IgD-negative memory B cell (primary cell): ENCODE data around the gene MED15. TPM values are rescaled to one million over a fixed set of nuclear protein-coding genes. Genes with fewer than 3 reads are reported as not detected.
A peak's percentile ranks its signal among the peaks of the same experiment; 100 is the strongest.

Source experiments
- H3K27ac Mint-ChIP-seq, 3 donors: one replicate each; pipeline ENCODE4 v1.8.0; 2020 to 2022; ENCODE audit warnings: mild to moderate bottlenecking in 3 of 3, mixed read lengths in 3 of 3, moderate library complexity in 1 of 3
- H3K27me3 Mint-ChIP-seq: one replicate; pipeline ENCODE4 v1.8.0; 2021; ENCODE audit warnings: mixed read lengths
- H3K36me3 Mint-ChIP-seq: one replicate; pipeline ENCODE4 v1.8.0; 2020; ENCODE audit warnings: mild to moderate bottlenecking, mixed read lengths
- H3K4me1 Mint-ChIP-seq, 3 donors: one replicate each; pipeline ENCODE4 v1.8.0; 2020 to 2022; ENCODE audit warnings: mixed read lengths in 3 of 3, mild to moderate bottlenecking in 1 of 3
- H3K4me3 Mint-ChIP-seq, 4 donors: one replicate each; pipeline ENCODE4 v1.8.0; 2020 to 2022; ENCODE audit warnings: mild to moderate bottlenecking in 4 of 4, mixed read lengths in 4 of 4, moderate library complexity in 3 of 4
- H3K9me3 Mint-ChIP-seq, 3 donors: one replicate each; pipeline ENCODE4 v1.8.0; 2020 to 2021; ENCODE audit warnings: mixed read lengths in 3 of 3, mild to moderate bottlenecking in 1 of 3
- polyA plus RNA-seq: library from polyadenylated mRNA; unstranded; fragments of 300-500 nt; fragmentation: Illumina TruSeq; gene quantifications from one replicate; pipeline ENCODE4 v1.2.3, GENCODE V29; 2021

MED15 gene
- polyA plus RNA-seq, 1 donor from 2014 or later, result 50.2 TPM

DNA sequence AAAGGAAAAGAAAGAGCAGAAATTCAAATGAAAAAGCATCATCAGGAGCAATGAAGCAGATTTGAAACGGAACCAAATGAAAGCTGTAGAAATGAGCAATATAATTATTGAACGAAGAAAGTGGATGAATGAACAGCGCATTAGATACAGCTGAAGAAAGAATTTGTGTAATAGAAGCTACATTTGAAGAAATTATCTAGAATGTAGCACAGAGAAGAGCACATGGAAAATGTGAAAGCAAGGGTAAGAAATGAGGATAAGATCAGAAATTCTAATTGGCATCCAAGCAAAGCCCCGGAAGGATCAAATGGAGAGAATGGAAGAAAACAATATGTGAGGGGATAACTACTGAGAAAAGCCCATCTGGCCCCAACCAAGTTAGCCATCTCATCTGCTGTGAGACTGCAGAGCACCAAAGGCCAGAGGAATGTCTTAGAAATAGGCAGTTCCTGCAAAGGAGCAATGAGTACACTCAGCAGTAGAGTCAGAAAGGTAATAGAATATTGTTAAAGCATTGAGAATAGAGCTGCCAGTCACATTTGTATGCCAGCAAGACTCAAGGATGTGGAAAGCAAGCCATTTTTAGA is 51.9 kb downstream of the MED15 start:
- Mint-ChIP-seq H3K4me3 (no peak overlapping the region), H3K9me3 (peaks cover 0 to 2% (median 0%) of the 10 kb centered on the region in 3 donors), H3K27ac (no peak overlapping the region), H3K4me1 (peaks cover 11 to 14% (median 12%) of the 10 kb centered on the region in 3 donors), H3K36me3 (peaks cover 10% of the 10 kb centered on the region), H3K27me3 (no peaks in the 10 kb centered on the region)

DNA sequence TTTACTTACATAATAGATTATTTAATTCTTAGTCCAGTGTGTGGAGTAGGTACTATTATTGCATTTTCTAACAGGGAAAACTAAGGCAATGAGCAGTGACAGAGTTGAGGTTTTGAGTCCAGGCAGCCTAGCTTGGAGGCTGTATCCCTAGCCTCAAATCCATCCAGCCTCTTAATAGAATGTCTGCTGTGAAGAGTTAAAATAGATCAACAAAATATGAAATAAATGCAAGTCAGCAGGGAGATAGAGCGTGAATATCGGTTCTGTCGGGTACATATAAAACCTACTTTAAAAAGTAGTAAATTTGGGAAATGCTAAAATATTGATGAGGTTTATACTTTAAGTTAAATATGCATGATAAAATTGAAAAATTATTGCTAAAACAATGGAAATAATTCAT is 53.3 kb downstream of the MED15 start:
- Mint-ChIP-seq H3K4me3 (no peak overlapping the region), H3K9me3 (peaks cover 0 to 2% (median 0%) of the 10 kb centered on the region in 3 donors), H3K4me1 (peaks cover 11 to 16% (median 12%) of the 10 kb centered on the region in 3 donors), H3K27me3 (no peaks in the 10 kb centered on the region), H3K36me3 (peaks cover 10% of the 10 kb centered on the region), H3K27ac (no peak overlapping the region)

DNA sequence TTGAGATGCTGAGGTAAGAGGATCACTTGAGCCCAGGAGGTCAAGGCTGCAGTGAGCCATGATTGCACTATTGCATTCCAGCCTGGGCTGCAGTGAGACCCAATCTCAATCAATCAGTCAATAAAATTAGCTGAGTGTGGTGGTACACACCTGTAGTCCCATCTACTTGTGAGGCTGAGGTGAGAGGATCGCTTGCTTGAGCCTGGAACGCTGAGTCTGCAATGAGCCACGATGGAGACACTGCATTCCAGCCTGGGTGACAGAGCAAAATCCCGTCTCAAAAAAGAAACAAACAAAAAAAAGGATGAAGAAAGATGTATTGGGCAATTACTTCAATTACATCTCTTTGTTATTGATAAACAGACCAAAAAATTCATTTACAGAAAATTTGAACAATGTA is 54.5 kb downstream of the MED15 start:
- peak overlapping the region in 1 of 3 donors; percentile 84 for H3K27ac Mint-ChIP-seq
- peaks cover 10% of the 10 kb centered on the region for H3K36me3 Mint-ChIP-seq
- peaks cover 6 to 12% (median 7%) of the 10 kb centered on the region in 3 donors for H3K4me1 Mint-ChIP-seq
- no peaks in the 10 kb centered on the region for H3K27me3 Mint-ChIP-seq
- H3K9me3 Mint-ChIP-seq, result peaks cover 0 to 2% (median 0%) of the 10 kb centered on the region in 3 donors
- no peak overlapping the region for H3K4me3 Mint-ChIP-seq

DNA sequence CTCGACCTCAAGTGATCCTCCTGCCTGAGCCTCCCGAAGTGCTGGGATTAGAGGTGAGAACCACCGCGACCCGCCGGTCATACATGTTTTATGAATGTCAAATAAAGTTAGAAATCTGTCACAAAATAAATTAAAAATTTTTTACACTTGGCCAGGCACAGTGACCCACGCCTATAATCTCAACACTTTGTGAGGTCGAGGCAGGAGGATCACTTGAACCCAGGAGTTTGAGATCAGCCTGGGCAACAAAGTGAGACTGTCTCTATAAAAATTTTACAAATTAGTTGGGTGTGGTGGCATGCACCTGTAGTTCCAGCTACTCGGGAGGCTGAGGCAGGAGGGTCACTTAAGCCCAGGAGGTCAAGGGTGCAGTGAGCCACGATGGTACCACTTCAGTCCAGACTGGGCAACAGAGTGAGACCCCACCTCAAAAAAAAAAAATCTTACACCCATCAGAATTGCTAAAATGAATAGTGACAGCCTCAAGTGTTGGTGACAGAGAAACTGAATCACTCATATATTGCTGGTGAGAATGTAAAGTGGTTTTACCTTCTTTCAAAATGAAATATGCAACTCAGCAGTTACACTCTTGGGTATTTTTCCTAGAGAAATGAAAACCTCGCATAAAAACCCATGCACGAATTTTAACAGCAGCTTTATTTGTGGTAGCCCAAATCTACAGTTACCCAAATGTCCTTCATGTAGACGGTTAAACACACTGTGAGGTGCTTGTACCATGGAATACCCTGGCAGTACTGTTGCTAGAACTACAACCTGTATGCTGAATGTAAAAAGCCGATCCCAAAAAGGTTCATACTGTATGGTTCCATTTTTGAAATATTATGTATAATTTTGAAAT is 55.4 kb downstream of the MED15 start:
- Mint-ChIP-seq H3K27me3 (no peaks in the 10 kb centered on the region), H3K4me3 (no peak overlapping the region), H3K4me1 (peaks cover 0 to 8% (median 2%) of the 10 kb centered on the region in 3 donors), H3K27ac (no peak overlapping the region), H3K36me3 (peaks cover 10% of the 10 kb centered on the region), H3K9me3 (peaks cover 0 to 2% (median 0%) of the 10 kb centered on the region in 3 donors)

DNA sequence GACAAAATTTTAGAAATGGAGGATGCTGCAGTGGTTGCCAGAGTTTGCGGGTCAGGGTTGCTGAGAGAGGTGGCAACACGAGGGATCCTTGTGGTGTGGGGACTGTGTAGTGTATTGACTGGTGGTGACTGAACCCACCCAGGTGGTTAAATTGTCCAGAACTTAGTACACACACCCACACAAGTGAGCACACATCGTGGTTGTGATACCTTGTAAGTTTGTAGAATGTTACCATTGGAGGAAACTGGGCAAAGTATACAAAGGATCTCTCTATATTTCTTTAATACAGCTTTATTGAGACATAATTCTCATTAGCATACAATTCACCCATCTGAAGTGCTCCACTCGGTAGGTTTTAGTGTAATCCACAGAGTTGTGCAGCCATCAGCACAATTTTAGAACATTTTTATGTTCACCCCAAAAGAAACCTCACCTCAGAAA is 56.1 kb downstream of the MED15 start:
- Mint-ChIP-seq H3K9me3 (peaks cover 0 to 2% (median 0%) of the 10 kb centered on the region in 3 donors), H3K4me3 (no peak overlapping the region), H3K4me1 (peaks cover 0 to 9% (median 2%) of the 10 kb centered on the region in 3 donors), H3K36me3 (peaks cover 8% of the 10 kb centered on the region), H3K27me3 (no peaks in the 10 kb centered on the region), H3K27ac (no peak overlapping the region)

DNA sequence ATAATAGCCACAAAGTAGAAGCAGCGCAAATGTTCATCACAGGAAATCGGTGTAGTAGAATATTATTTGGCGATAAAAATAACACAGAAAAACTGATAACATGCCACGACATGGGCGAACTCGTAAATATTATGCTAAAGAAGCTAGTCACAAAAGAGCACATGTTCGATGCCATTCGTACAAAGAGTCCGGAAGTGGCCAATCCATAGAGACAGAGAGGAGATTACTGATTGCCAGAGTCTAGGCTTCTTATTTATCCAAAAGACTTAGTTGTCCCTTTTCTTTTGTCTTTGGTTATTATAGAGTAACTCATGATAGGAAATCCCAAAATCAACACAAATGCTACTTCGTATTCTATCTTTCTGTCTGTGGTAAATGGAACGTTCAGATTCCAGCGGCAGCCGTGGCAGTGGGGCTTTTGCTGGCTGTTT is 56.5 kb downstream of the MED15 start:
- Mint-ChIP-seq H3K4me3 (peak overlapping the region in 1 of 4 donors; percentile 67), H3K4me1 (peaks cover under 1 to 9% (median 5%) of the 10 kb centered on the region in 3 donors), H3K27ac (peak overlapping the region in 2 of 3 donors; percentile 33 to 68), H3K9me3 (peaks cover 0 to under 1% (median 0%) of the 10 kb centered on the region in 3 donors), H3K27me3 (no peaks in the 10 kb centered on the region), H3K36me3 (peaks cover 4% of the 10 kb centered on the region)

DNA sequence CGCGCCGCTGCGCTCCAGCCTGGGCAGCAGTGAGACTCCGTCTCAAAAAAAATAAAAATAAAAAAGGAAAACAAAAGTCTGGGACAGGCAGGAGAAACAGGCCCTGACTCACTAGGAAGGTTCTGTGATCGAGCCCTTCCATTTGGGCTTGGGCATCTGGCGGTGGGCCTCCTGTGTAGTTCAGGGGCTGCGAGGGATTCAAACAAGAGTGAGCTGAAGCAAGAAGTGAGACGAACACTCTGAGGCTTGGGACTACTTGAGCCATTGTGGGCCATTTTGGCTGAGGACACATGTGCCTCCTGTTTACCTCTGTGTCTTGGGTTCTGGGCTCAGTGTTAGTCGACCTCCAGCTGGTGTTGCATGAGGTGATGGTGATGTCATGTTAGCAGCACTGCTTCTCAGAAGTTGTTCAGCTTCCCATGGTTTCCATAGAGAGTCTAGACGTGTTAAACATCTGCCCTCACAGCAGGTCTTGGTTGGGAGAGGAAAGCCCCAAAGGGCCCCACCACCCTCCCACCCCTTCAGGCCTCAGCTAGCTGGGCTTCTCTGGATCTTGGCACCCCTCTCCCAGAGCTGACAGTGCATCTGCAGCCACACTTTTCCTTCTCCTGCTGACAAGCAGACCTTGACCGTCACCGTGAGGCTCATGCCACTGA is 57.8 kb downstream of the MED15 start:
- Mint-ChIP-seq H3K27ac (peak overlapping the region in 1 of 3 donors; percentile 53), H3K27me3 (no peaks in the 10 kb centered on the region), H3K4me1 (peaks cover 8 to 14% (median 11%) of the 10 kb centered on the region in 3 donors), H3K36me3 (no peaks in the 10 kb centered on the region), H3K4me3 (no peak overlapping the region), H3K9me3 (no peaks in the 10 kb centered on the region)

DNA sequence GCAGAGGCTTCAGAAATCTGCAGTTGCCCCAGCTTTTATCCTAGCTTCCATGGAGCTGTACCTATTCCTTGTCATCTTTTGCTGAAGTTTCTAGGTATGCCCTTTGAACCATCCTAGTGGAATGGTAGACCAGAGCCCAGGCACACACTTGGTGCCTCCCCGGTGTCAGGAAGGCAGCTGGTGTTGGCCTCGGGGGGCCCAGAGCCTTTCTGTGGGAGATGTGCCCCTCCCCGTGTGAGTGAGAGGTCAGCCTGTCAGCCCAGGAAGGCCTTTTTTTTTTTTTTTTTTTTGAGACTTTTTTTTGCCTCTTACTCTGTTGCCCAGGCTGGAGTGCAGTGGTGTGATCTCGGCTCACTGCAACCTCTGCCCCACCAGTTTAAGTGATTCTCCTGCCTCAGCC is 58.4 kb downstream of the MED15 start:
- no peaks in the 10 kb centered on the region for H3K36me3 Mint-ChIP-seq
- no peaks in the 10 kb centered on the region for H3K9me3 Mint-ChIP-seq
- no peak overlapping the region for H3K4me3 Mint-ChIP-seq
- no peak overlapping the region for H3K27ac Mint-ChIP-seq
- no peaks in the 10 kb centered on the region for H3K27me3 Mint-ChIP-seq
- H3K4me1 Mint-ChIP-seq, result peaks cover 8 to 14% (median 11%) of the 10 kb centered on the region in 3 donors

DNA sequence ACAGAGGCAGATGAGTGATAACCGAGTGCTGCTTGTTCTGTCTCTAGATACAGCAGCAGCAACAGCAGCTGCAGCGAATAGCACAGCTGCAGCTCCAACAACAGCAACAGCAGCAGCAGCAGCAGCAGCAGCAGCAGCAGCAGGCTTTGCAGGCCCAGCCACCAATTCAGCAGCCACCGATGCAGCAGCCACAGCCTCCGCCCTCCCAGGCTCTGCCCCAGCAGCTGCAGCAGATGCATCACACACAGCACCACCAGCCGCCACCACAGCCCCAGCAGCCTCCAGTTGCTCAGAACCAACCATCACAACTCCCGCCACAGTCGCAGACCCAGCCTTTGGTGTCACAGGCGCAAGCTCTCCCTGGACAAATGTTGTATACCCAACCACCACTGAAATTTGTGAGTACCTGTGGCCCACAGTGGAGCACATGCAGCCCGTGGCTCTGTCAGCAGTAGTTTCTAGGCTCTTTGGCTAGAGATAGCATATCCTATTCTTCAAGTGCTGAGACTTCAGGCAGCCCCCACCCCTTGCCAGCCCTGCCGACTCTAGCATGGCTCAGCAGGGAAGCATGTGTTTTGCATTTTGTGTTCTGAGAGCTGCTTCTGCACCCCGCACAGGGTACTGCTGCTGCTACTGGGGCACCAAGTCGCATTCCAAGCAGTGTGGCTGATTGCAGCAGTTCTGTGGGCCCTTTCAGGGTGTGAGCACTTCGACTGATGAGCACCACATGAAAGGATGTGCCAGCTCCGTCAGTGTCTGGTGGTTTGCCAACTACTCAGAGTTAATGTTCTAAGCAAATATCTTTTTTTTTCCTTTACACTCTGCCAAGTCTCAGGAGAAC is 59.2 kb downstream of the MED15 start:
- Mint-ChIP-seq H3K27ac (peak overlapping the region in 2 of 3 donors; percentile 65 to 73), H3K27me3 (no peaks in the 10 kb centered on the region), H3K36me3 (no peaks in the 10 kb centered on the region), H3K4me1 (peaks cover 10 to 16% (median 11%) of the 10 kb centered on the region in 3 donors), H3K9me3 (no peaks in the 10 kb centered on the region), H3K4me3 (no peak overlapping the region)

DNA sequence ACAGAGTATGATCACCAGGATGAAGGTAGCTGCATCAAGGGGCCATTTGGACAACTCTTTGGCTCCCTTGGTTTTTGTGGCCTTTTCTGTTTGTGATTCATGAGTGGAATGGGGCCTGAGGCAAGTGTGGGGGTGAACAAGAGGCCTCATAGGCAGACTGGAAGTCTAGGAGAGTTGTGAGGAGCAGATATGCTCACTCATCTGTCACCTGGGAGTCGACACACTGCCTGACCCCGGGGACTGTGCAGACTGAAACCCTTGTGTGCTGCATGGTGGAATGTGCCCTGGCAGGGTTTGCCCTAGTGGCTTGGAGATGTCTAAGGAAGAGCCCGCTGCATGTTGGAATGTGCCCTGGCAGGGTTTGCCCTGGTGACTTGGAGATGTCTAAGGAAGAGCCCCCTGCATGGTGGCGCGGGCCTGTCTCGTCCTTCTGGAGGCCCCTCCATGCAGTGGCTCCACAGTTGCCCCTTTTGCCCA is 60.0 kb downstream of the MED15 start:
- Mint-ChIP-seq H3K4me3 (no peak overlapping the region), H3K36me3 (no peaks in the 10 kb centered on the region), H3K27me3 (no peaks in the 10 kb centered on the region), H3K9me3 (no peaks in the 10 kb centered on the region), H3K27ac (peak overlapping the region; percentile 63 to 73 (median 65)), H3K4me1 (peaks cover 11 to 16% (median 12%) of the 10 kb centered on the region in 3 donors)

DNA sequence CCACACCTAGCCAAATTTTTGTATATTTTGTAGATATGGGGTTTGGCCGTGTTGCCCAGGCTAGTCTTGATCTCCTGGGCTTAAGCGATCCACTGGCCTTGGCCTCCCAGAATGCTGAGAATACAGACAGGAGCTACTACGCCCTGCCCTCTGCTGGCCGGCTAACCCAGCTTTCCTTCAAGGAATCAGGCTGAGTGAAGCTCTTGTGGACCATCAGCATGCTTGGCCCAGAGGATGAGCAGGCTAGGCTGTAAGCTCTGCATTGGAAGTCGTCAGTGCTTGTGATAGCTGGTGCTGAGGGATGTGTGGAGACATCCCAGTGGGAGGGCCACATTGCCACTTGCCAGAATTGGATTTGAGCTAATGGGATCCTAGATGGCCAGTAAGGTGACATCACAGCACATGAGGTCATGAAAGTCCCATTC is 60.6 kb downstream of the MED15 start:
- Mint-ChIP-seq H3K4me1 (peaks cover 11 to 16% (median 12%) of the 10 kb centered on the region in 3 donors), H3K36me3 (no peaks in the 10 kb centered on the region), H3K4me3 (no peak overlapping the region), H3K27me3 (no peaks in the 10 kb centered on the region), H3K9me3 (no peaks in the 10 kb centered on the region), H3K27ac (no peak overlapping the region)

DNA sequence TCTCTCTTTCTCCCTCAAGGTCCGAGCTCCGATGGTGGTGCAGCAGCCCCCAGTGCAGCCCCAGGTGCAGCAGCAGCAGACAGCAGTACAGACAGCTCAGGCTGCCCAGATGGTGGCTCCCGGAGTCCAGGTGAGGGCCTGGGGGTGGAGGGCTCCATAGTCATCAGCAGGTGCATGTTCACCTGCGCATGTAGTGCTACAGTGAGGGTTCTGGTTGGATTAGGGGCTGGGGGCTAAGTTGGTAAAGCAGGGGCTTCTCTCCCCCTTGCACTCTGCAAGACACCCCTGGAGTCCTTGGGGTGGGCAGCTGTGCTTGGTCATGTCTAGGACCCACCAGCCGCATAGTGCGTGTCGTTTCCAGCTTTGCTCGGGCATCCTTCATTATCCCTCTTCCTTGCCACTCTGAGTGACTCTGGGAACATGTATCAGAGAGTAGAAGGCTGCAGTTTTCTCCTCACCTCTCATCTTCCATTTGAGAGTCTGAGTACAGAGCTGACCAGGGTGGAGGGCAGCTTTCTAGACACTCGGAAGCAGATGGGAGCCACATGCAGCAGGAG is 61.2 kb downstream of the MED15 start:
- Mint-ChIP-seq H3K4me3 (peak overlapping the region in 1 of 4 donors; percentile 12), H3K4me1 (peaks cover 11 to 16% (median 12%) of the 10 kb centered on the region in 3 donors), H3K27me3 (no peaks in the 10 kb centered on the region), H3K36me3 (peaks cover 2% of the 10 kb centered on the region), H3K9me3 (no peaks in the 10 kb centered on the region), H3K27ac (peak overlapping the region in 2 of 3 donors; percentile 73 to 87)

DNA sequence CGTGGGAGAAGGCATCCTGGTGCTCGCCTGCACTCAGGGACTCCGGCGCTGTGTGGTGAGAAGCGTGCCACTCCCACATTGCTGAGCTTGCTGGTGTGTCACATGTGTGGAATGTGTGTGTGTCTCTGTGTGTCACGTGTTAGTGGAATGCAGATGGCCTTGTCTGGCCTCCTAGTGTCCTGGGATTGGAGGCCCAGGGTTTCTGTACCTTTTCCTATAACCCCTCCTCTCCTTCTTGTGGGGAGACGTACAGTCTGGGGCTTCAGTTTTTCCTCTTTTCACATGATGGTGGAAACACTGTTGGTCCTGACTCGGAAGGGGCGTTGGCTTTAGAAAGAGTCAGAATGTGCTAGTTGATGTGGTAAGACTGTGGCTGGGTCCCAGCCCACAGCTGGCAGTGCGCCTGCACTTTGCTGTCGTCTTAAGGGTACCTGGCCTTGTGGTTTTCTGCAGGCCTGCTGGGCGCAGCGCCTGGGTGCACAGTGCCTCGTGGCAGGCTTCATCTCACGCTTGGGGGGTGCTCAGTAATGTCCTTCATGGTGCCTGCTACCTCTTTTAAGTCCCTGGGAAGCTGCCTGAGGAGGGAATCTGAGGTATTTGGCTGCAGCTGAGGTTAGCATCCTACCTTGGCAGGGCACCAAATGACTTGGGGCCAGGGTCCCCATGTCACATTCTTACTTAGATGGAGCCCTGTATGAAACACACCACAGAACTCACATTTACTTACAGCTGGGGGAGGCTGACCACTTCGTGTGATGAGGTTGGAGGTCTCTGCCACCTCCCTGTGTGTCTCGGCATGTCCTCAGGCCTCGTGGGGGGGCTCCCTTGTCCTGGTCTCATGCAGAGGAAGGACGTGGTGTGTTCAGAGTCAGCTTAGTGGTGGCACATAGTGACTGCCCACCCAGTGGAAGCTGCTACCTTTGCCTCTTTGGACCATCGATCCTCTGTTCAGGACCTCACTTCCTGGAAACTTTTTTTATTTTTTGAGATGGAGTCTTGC is 61.9 kb downstream of the MED15 start:
- H3K27me3 Mint-ChIP-seq, result no peaks in the 10 kb centered on the region
- H3K36me3 Mint-ChIP-seq, result peaks cover 2% of the 10 kb centered on the region
- peaks cover 9 to 14% (median 12%) of the 10 kb centered on the region in 3 donors for H3K4me1 Mint-ChIP-seq
- H3K27ac Mint-ChIP-seq, result peak overlapping the region; percentile 73 to 88 (median 87)
- no peaks in the 10 kb centered on the region for H3K9me3 Mint-ChIP-seq
- peak overlapping the region in 2 of 4 donors; percentile 33 to 87 for H3K4me3 Mint-ChIP-seq
